ENCODE data around the gene SMARCD3.

Gene SMARCD3

DNA sequence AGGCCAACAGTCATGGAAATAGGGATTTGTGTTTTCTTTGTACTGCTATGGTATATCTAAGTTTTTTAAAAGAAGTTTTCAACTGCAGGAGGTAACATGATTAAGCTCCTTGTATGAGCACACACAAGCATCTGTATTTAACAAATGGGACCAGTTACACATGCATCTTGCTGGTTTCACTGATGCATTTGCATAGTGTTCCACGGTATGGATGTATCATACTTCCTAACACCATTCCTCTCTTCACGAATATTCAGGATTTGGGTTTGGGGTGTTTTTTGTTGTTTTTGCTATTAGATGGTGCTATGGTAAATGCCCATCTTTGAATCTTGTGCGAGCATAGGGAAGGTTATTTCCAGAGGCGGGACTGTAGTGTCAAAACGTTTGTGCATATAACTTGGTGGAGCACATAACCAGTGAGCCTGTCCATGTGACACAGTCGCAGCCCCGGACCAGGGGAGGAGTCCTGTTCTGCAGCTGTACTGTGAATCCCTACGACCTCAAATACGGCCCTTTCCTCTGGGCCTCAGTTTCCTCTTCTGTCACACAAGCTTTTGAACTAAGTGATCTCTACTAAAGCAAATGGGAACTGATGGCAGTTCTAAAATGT is 40.1 kb downstream of the SMARCD3 start:
- no peak for DNase-seq

DNA sequence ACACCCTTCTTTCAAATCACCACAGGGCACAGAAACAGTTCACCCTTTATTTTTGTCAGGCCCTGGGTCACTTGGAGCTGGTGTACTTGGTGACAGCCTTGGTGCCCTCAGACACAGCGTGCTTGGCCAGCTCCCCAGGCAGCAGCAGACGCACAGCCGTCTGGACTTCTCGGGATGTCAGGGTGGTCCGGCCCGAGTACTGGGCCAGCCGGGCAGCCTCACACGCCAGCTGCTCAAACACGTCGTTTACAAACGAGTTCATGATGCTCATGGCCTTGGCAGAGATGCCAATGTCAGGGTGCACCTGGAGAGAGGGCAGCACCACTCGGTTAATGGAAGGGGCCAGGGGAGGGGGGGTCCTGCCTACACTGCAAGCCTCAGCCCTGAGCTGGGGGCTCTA is 40.7 kb downstream of the SMARCD3 start:
- DNase-seq, result no peak

DNA sequence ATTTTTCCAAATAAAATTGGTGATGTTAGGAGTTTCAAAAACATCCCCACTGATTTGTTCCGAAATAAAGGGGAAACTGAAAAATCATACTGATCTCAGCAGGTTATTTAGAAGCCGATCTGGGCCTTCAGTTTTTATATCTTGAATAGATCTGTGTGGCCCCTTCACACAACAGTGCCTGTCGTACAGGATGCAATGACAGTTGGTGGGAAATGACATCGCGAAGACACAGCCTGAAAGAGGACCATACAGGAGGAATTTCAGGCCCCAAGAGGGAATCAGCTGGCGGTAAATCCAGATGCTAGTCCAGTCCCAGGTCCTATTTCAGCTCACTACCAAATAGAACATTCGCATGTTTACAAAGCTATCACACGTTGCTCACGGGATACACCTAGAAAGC is 41.2 kb downstream of the SMARCD3 start:
- DNase-seq, result no peak

DNA sequence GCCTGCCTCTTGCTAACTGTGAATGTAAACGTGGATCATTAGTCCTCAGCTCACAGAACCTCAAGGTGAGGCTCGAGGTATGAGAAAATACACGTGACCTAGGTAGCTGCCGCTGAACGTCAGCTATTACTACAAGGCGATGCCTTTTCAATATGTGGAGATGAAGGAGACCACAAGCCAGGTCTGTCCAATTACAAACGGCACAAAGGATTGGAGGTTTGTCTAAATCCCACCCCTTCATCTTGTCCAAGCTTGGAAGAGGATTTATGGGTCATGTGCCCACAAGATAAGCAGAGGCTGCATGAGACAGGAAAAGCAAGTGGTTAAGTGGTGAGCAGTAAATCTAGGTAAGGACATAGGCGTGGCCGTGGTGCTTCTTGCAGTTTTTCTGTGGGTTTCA is 41.6 kb downstream of the SMARCD3 start:
- no peak for DNase-seq

DNA sequence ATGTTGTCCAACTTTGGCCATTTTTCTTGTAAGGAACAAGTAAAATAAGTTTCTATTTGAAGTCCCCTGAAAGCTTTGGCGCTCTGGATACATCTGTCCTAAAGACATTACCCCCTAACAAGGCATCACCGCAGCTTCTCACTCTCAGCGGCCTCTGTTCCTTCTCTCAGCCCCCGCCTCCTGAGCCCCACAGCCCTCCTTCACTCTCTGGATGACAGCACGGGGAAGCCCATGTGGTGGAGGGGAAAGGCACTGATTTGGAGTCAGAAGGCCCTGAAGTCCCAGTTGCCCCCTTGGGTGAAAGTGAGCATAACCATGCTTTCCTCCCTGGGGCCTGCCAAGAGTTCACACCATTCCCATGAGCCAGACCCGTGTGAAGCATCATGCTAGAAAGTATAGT is 42.8 kb downstream of the SMARCD3 start:
- no peak for DNase-seq

DNA sequence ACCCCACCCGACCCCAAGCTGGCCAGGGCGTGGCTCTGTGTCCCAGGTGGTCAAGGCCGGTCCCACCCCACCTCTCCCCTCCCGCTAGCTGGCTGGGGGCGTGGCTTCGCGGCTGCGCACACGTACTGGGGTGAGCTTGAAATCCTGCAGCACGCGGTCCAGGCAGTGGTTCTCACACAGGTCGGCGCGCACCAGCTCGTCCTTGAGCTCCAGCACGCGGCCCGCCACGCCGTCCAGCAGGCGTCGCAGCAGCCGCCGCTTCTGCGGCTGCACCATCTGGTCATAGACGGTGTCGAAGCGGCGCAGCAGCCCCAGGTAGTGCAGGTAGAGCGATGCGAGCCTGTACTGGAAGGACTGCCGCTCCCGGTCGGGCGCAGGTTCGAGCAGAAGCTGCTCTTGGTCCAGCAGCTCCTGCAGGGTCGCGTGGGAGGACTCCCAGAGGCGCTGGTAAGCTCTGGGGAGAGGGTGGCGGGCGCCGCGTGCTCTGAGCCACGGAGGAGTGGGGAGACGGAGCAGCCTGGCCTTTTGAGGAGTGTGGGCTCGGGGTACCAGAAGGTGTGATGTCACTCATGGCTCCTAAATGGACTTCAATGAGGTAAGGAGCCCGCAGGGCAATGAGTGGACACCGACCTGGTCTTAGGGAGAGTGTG is 44.0 kb downstream of the SMARCD3 start:
- DNase-seq, result no peak

DNA sequence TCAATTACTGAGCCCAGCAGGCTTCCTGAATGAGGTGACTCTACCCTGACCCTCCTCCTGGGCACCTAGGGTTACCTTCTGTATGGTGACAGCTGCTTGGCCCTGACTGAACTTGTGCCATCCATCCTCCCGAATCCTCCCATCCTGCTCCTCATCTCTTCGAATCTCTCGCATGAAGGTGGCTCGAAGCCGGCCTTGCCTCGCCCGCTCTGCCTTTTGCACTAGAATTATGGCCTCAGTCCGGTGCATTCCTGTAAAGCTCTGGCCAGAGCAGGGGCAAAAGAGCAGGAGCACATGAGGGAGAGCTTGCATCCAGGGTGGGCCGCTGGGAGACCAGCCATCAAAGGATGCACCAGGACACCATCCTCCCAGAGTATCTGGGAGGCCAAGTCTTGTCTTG is 45.7 kb downstream of the SMARCD3 start:
- DNase-seq, result no peak

DNA sequence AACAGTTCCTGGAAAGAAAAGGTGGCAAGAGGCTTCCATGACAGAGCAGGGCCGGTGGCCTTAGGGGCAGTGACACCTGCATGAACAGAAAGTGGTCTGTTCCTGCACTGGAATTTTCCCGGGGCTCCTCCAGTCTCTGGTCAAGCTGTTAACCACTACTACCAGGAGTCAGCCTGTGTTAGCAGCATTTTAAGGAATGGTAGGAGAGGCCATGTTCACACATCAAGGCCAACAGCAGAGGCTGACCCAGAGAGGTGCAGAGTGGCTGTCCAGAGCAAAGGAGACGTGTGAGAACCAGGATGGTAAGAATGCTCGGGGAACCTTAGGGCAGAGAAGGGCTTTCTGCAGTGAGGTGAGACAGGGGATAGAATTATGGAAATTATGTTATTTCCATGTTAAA is 46.7 kb downstream of the SMARCD3 start:
- no peak for DNase-seq

DNA sequence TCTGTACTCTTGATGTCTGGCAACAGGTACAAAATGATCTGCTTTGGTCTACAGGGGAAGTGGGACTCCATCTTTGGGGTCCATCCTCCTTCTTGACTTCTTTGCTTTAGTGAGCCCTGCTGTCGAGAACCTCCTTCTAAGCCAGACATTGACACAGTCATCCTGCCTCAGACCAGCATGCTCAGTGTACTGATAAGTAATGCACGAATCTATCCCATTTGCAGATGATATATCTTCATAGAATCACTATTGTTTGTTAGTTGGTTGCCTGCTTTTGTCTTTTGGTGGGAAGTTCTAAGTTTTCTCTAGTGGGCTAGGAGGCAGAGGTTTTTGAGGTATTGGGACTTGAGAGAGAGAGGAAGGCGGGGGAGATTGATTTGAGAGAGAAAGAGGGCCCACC is 47.1 kb downstream of the SMARCD3 start:
- DNase-seq, result no peak

DNA sequence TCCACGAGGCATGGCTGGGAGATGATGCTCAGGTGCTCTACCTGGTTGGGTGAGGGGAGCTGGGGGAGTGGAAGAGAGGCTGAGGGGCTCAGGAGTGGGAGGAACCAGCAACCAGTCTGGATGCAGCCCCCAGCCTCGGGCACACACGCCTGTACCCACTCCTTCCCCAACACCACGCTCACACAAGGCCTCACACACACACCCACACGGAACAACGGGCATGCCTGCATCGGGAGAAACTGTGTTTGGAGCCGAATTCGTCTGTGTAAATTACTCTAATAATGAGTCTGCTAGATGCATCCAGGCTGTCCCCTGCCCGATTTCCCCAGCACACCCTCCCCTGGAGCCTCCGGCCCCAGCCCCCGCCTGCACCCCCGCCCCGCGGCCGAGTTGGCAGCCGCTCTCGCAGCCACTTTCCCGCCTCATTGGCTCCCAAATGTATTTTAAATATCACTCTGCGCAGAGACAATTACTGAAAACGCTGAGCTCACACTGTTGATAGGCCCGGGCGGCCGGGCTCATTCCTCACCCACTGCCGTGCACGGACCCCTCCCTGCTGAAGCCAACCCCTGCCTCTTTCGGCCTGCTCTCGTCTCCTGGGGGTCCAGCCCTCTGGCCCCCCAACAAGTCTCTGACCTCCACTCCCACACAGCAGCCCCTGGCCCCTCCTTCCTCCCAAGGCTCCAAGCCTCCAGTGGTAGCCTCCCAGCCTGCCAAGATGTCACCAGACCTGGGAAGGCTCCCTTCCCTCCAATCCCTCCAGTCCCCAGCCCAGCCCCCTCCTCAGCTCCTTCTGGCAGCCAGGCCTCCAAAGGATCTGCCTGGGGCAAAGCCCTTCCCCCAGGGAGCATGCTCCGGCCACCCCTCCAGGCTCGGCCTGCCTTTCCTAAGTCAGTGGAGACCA is 49.3 kb downstream of the SMARCD3 start:
- no peak for DNase-seq

DNA sequence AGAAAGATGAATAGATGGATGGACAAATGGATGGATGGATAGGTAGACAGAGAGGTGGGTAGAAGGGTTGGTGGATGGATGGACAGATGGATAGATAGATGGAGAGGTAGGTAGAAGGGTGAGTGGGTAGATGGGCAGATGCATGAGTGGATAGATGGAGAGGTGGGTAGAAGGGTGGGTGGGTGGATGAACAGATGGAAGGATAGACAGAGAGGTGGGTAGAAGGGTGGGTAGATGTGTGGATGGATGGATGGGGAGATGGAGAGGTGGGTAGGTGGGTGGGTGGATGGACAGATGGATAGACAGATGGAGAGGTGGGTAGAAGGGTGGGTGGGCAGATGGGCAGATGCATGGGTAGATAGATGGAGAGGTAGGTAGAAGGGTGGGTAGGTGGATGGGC is 50.6 kb downstream of the SMARCD3 start:
- no peak for DNase-seq

DNA sequence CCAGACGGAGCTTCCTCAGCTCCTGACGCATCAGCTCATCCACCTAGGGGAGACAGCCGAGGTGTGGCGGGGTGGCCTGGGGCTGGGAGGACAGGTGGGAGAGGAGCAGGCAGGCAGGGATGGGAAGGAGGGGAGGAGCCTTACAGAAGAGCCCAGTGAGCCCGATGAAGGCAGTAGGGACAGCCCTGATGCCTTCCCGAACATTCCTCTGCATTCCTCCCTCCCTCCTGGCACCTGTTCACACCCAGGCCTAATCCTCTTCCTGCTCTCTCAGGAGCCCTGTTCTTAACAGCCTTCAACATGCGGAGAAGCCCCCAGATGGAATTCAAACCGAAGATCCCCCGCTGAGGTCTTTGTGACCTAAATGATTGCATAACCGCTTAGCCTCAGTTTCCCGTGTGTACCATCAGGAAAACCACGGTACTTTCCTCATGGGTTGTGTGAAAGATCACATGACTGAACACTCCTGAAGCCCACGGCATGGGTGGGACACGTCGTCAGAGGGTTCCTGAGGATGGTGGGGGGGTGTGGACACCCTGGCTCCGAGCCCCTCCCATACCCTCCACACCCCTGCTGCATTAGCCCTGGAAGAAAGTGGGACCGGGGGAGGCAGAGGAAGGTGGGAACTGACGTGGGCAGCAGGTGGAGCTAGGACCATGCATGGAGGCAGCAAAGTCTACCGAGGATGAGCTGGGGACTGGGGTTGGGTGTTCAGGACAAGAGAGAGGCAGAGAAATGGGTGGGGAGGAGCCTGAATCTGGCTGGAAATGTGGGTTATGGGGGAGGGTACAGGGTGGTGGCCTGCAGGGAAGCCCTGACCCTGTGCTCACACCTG is 52.7 kb downstream of the SMARCD3 start:
- DNase-seq, result no peak

DNA sequence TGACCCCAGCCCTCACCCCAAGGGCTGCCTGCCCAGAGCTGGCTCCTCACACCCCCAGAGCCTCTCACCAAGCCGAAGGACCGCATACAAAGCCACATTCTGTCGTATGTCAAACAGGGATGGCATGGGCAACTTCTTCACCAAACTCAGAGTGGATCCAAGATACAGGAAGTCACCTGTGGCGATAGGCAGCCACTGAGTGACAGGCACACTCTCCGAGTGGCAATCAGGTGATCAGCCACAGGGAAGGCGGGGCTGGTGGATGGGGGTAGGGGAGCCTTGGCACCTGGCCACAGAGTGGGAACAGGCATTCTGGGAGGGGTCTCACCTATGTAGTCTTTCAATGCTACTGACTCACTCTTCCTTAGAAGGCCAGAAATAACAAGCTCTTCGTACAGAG is 54.3 kb downstream of the SMARCD3 start:
- DNase-seq, result no peak

DNA sequence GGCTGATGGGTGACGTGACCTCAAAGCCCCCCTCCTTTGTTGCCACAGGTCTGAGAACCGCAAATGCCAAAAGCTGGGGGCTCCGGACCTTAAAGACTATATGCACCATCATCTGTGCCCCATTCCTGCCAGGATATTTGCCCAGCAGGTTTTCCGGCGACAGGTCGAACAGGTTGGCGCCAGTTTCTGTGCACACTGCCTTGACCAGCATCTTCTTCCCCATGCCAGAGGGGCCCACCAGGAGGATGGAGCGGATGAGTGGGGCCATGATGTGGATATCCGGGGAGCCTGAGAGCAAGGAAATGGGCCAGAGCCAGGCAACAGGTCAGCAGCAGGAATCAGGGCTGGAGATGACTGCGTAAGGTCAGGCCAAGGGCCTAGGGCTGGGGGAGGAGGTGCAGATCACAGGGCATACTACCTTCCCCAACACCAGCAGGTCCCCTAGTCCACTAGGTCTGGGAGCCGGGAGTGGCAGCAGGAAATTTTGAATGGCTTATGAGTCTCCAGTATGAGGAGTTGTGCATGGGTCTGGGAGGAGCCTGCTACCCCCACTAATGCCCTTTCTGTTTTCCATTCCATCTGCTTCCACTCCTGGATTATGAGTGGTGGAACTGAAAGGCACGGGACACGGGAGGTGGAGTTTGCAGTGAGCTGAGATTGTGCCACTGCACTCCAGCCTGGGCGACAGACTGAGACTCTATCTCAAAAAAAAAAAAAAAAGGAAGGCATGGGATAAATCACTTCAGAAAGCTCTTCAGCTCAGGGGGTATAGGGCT is 55.1 kb downstream of the SMARCD3 start:
- no peak for DNase-seq

DNA sequence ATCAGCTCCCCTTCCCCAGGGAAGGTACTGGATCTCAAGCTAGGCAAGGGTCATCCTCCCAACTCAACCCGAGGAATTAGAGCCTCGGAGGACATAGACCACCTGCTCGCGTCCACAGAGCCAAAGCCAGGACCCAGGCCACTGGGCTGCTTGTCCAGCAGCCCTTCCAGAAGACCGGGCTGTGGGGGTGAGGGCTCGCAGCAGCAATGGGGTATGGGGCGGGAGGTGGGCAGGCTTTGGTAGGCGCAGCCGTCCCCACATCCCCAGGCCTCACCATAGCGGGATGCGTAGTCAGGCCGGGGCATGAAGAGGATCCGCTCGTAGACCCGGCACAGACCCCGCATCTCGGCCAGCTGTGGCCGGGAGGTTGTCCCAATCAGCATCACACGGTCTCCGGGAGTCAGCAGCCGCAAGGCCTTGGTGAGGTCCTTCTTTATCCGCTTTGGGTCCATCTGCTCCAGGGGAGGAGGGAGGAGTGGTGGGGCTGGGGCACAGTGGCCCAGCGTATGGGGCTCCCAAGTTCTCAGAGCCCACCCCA is 56.4 kb downstream of the SMARCD3 start:
- DNase-seq, result no peak

DNA sequence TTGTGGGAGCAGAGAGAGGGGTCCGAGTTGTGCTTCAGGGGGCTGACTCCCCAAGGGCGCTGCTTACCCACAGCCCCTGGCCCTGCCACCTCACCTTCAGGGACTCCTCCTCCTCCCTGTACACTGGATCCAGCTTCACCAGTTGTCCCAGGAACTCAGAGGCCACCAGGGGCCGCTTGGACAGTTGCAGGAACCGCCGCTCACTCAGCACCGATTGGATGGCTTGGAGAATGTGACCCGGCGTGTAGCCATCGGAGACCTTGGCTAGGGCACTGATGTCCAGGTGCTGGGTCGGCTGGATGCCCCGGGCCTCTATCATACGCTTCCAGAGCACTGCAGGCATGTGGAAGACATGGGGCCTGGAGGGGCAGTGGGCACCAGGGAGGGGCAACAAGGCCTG is 57.0 kb downstream of the SMARCD3 start:
- DNase-seq, result no peak

DNA sequence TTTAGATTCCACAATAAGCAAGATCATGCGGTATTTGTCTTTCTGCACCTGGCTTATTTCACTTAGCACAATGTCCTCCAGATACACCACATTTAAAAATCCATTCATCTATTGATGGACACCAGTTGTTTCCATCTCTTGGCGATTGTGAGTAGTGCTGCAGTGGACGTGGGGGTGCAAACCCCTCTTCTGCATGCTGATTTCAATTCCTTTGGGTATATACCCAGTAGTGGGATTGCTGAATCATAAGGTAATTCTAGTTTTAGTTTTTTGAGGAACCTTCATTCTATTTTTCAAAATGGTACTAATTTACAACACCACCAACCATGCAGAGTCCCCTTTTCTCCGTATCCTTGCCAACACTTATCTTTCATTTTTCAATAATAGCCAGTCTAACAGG is 59.5 kb downstream of the SMARCD3 start:
- DNase-seq, result no peak

Measured in fibroblast of skin of right biceps (primary cell).